Measurements from ENCODE around the gene KCNIP3.
"Not testable (repeated sequence)": the region's sequence is repeated elsewhere in the genome, so short reads cannot be mapped to it uniquely, and the experiment has no call there.

Gene KCNIP3

GRCh38 chr2:95386031-95386430, 88.9 kb downstream of the KCNIP3 start:
- DNase-seq (ENCODE audit: low spot score), result no peak

- DNase-seq (ENCODE audit: low spot score), result no peak
These were observed 90.2 kb downstream of the KCNIP3 start for GRCh38 chr2:95387358-95387757.

GRCh38 chr2:95388091-95388692, 91.0 kb downstream of the KCNIP3 start:
- DNase-seq (ENCODE audit: low spot score), result no peak

GRCh38 chr2:95388856-95389244, 91.7 kb downstream of the KCNIP3 start:
- DNase-seq (ENCODE audit: low spot score), result no peak

GRCh38 chr2:95389245-95390119, 92.3 kb downstream of the KCNIP3 start:
- peak; percentile 77 for DNase-seq (ENCODE audit: low spot score)

GRCh38 chr2:95390272-95390880, 93.2 kb downstream of the KCNIP3 start:
- no peak for DNase-seq (ENCODE audit: low spot score)

- no peak for DNase-seq (ENCODE audit: low spot score)
These were observed 93.8 kb downstream of the KCNIP3 start for GRCh38 chr2:95390881-95391321.

GRCh38 chr2:95391641-95392310, 94.6 kb downstream of the KCNIP3 start:
- peak; percentile 17 for DNase-seq (ENCODE audit: low spot score)

- no peak for DNase-seq (ENCODE audit: low spot score)
These were observed 95.2 kb downstream of the KCNIP3 start for GRCh38 chr2:95392320-95392719.

- no peak for DNase-seq (ENCODE audit: low spot score)
These were observed 95.7 kb downstream of the KCNIP3 start for GRCh38 chr2:95392730-95393455.

- DNase-seq (ENCODE audit: low spot score), result peak; percentile 54
These were observed 96.8 kb downstream of the KCNIP3 start for GRCh38 chr2:95393901-95394300.

GRCh38 chr2:95399061-95399460, 101.9 kb downstream of the KCNIP3 start:
- no peak for DNase-seq (ENCODE audit: low spot score)

GRCh38 chr2:95401480-95401879, 104.3 kb downstream of the KCNIP3 start:
- DNase-seq (ENCODE audit: low spot score), result no peak

- DNase-seq (ENCODE audit: low spot score), result peak; percentile 26
These were observed 104.8 kb downstream of the KCNIP3 start for GRCh38 chr2:95402004-95402369.

- peak; percentile 94 for DNase-seq (ENCODE audit: low spot score)
These were observed 105.4 kb downstream of the KCNIP3 start, which contains the start of gene FAHD2A for GRCh38 chr2:95402370-95403203. TSS of gene FAHD2A (plus strand) at chr2:95402708. CDS start at chr2:95405559, 2,851 bp downstream.

- peak; percentile 52 for DNase-seq (ENCODE audit: low spot score)
These were observed 106.1 kb downstream of the KCNIP3 start for GRCh38 chr2:95403204-95403721.

GRCh38 chr2:95403824-95404223, 106.7 kb downstream of the KCNIP3 start:
- not testable (repeated sequence) for DNase-seq (ENCODE audit: low spot score)

- not testable (repeated sequence) for DNase-seq (ENCODE audit: low spot score)
These were observed 107.5 kb downstream of the KCNIP3 start for GRCh38 chr2:95404676-95405075.

GRCh38 chr2:95411239-95411638, 114.1 kb downstream of the KCNIP3 start:
- not testable (repeated sequence) for DNase-seq (ENCODE audit: low spot score)

GRCh38 chr2:95414015-95414594, 117.0 kb downstream of the KCNIP3 start:
- DNase-seq (ENCODE audit: low spot score), result peak; percentile 90
